NCI-H526 (cell line): ENCODE data around the gene SLC39A8.

Experiments used
- DNase-seq, 2 experiments: peaks; one replicate each; lab custom pipeline; 2025; lab: John Stamatoyannopoulos, UW

SLC39A8 gene

GRCh38 chr4:102339018-102339417 lies 6.3 kb downstream of the SLC39A8 start:
- DNase-seq = no peak

- DNase-seq = no peak
Measured at GRCh38 chr4:102338405-102338804, 6.9 kb downstream of the SLC39A8 start.

GRCh38 chr4:102335616-102336015 lies 9.7 kb downstream of the SLC39A8 start:
- DNase-seq = no peak

GRCh38 chr4:102334624-102335023 lies 10.7 kb downstream of the SLC39A8 start:
- no peak for DNase-seq

GRCh38 chr4:102333787-102334186 lies 11.5 kb downstream of the SLC39A8 start:
- no peak for DNase-seq

GRCh38 chr4:102328045-102328444 lies 17.2 kb downstream of the SLC39A8 start:
- no peak for DNase-seq

GRCh38 chr4:102326951-102327350 lies 18.3 kb downstream of the SLC39A8 start:
- no peak for DNase-seq

GRCh38 chr4:102324730-102325129 lies 20.6 kb downstream of the SLC39A8 start:
- no peak for DNase-seq

- DNase-seq = no peak
Measured at GRCh38 chr4:102322736-102323135, 22.5 kb downstream of the SLC39A8 start.

- DNase-seq = no peak
Measured at GRCh38 chr4:102321260-102321995, 23.9 kb downstream of the SLC39A8 start.

GRCh38 chr4:102319594-102319993 lies 25.7 kb downstream of the SLC39A8 start:
- no peak for DNase-seq

- DNase-seq = no peak
Measured at GRCh38 chr4:102318526-102318925, 26.8 kb downstream of the SLC39A8 start.

GRCh38 chr4:102318105-102318504 lies 27.2 kb downstream of the SLC39A8 start:
- DNase-seq = no peak

GRCh38 chr4:102317459-102317858 lies 27.8 kb downstream of the SLC39A8 start:
- no peak for DNase-seq

- DNase-seq = no peak
Measured at GRCh38 chr4:102316585-102316984, 28.7 kb downstream of the SLC39A8 start.

GRCh38 chr4:102315532-102315931 lies 29.8 kb downstream of the SLC39A8 start:
- no peak for DNase-seq

- no peak for DNase-seq
Measured at GRCh38 chr4:102312417-102312816, 32.9 kb downstream of the SLC39A8 start.

- DNase-seq = no peak
Measured at GRCh38 chr4:102311912-102312311, 33.4 kb downstream of the SLC39A8 start.

GRCh38 chr4:102311407-102311806 lies 33.9 kb downstream of the SLC39A8 start:
- DNase-seq = no peak

- no peak for DNase-seq
Measured at GRCh38 chr4:102308032-102308799, 37.1 kb downstream of the SLC39A8 start.

GRCh38 chr4:102305666-102306065 lies 39.6 kb downstream of the SLC39A8 start:
- peak in 1 of 2 experiments; percentile 25 for DNase-seq

- DNase-seq = no peak
Measured at GRCh38 chr4:102302762-102303161, 42.5 kb downstream of the SLC39A8 start.

- peak in 1 of 2 experiments; percentile 43 for DNase-seq
Measured at GRCh38 chr4:102301167-102301566, 44.1 kb downstream of the SLC39A8 start.
